ENCODE results near the gene ADD2.

GRCh38 chr2:70776266-70776665 lies 8.3 kb upstream of the ADD2 start:
- TF ChIP-seq, protein P1, sequence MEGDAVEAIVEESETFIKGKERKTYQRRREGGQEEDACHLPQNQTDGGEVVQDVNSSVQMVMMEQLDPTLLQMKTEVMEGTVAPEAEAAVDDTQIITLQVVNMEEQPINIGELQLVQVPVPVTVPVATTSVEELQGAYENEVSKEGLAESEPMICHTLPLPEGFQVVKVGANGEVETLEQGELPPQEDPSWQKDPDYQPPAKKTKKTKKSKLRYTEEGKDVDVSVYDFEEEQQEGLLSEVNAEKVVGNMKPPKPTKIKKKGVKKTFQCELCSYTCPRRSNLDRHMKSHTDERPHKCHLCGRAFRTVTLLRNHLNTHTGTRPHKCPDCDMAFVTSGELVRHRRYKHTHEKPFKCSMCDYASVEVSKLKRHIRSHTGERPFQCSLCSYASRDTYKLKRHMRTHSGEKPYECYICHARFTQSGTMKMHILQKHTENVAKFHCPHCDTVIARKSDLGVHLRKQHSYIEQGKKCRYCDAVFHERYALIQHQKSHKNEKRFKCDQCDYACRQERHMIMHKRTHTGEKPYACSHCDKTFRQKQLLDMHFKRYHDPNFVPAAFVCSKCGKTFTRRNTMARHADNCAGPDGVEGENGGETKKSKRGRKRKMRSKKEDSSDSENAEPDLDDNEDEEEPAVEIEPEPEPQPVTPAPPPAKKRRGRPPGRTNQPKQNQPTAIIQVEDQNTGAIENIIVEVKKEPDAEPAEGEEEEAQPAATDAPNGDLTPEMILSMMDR (IDR thresholded peaks at IDR 0.05), result no peak
- TF ChIP-seq POLR2A (IDR thresholded peaks at IDR 0.05), result no peak
- no peak for TF ChIP-seq POLR2AphosphoS5 (IDR thresholded peaks at IDR 0.05; ENCODE audit: insufficient read depth in 1 of 2, low read depth in 1 of 2)
